IMR-90 (cell line): ENCODE measurements around the gene ZBTB46. TPM values are rescaled to one million over a fixed set of nuclear protein-coding genes. Genes with fewer than 3 reads are reported as not detected.

ENCODE experiments used
- ATAC-seq: fragments of 200-7000 bp; cut with Tn5 transposase; 2 replicates; pipeline ENCODE4 v1.9.1; 2020; ENCODE audit warnings: low read depth, mild to moderate bottlenecking, moderate library complexity
- BruUV-seq: library from RNA; stranded (reverse); fragments of 400-500 nt; replicated peaks from 2 replicates; lab custom pipeline; 2021; lab: Mats Ljungman, UMichigan
- CTCF ChIA-PET: fragments of 300-600 bp; formaldehyde crosslinking; extraction: SDS; loops from one replicate; lab custom pipeline; 2021; ENCODE audit warnings: antibody characterized with exemption; lab: Yijun Ruan, JAX
- POLR2A ChIA-PET: fragments of 300-600 bp; sonication (Branson Sonifier 250); formaldehyde crosslinking; loops from one replicate; lab custom pipeline; 2022; ENCODE audit warnings: antibody characterized with exemption; ENCODE audit not compliant: unreplicated experiment; lab: Charles Lee
- DNase-seq: peaks from one replicate; pipeline ENCODE4 v3.0.0; 2013
- H2AFZ ChIP-seq: replicated peaks from 2 replicates; pipeline ENCODE3; 2013; ENCODE audit warnings: low read length, mild to moderate bottlenecking; ENCODE audit not compliant: poor library complexity
- H2AK5ac ChIP-seq: 2 replicates; pipeline ENCODE4 v1.6.1; 2013; ENCODE audit warnings: low read depth, low read length, inconsistent platforms
- H2AK9ac ChIP-seq: replicated peaks from 2 replicates; pipeline ENCODE3; 2013; ENCODE audit warnings: mild to moderate bottlenecking, low read depth, low read length, moderate library complexity; ENCODE audit not compliant: poor library complexity
- H2BK120ac ChIP-seq: 2 replicates; pipeline ENCODE4 v1.6.1; 2013; ENCODE audit warnings: low read depth, low read length, inconsistent platforms
- H2BK15ac ChIP-seq: 3 replicates; pipeline ENCODE4 v1.6.1; 2013; ENCODE audit warnings: low read depth, low read length, inconsistent platforms
- H2BK20ac ChIP-seq: 2 replicates; pipeline ENCODE4 v1.6.1; 2013; ENCODE audit warnings: low read depth, mild to moderate bottlenecking, inconsistent platforms, low read length, moderate library complexity
- H2BK5ac ChIP-seq: 2 replicates; pipeline ENCODE4 v1.6.1; 2013; ENCODE audit warnings: mild to moderate bottlenecking, low read depth, low read length, inconsistent platforms; ENCODE audit not compliant: poor library complexity, severe bottlenecking
- H3K14ac ChIP-seq: replicated peaks from 2 replicates; pipeline ENCODE4 v1.6.1; 2013; ENCODE audit warnings: low read depth, low read length, inconsistent platforms
- H3K18ac ChIP-seq: 2 replicates; pipeline ENCODE4 v1.6.1; 2013; ENCODE audit warnings: low read depth, low read length, control low read depth
- H3K23ac ChIP-seq: 2 replicates; pipeline ENCODE4 v1.6.1; 2013; ENCODE audit warnings: low read depth, low read length, inconsistent platforms
- H3K27ac ChIP-seq: 2 replicates; pipeline ENCODE4 v1.5.1; 2013; ENCODE audit warnings: mild to moderate bottlenecking, control low read depth, low read length; ENCODE audit not compliant: insufficient read depth
- H3K27me3 ChIP-seq: 2 replicates; pipeline ENCODE4 v1.6.1; 2013; ENCODE audit warnings: low read length; ENCODE audit not compliant: control insufficient read depth, insufficient read depth
- H3K36me3 ChIP-seq: 2 replicates; pipeline ENCODE4 v1.6.1; 2013; ENCODE audit warnings: low read length, mixed read lengths; ENCODE audit not compliant: control insufficient read depth, insufficient read depth
- H3K4ac ChIP-seq: 2 replicates; pipeline ENCODE4 v1.6.1; 2013; ENCODE audit warnings: low read depth, low read length, inconsistent platforms
- H3K4me1 ChIP-seq: 2 replicates; pipeline ENCODE4 v1.6.1; 2013; ENCODE audit warnings: low read length, mixed read lengths; ENCODE audit not compliant: control insufficient read depth, insufficient read depth
- H3K4me2 ChIP-seq: 2 replicates; pipeline ENCODE4 v1.6.1; 2013; ENCODE audit warnings: low read depth, mild to moderate bottlenecking, control low read depth, low read length, moderate library complexity
- H3K4me3 ChIP-seq: 2 replicates; pipeline ENCODE4 v1.5.1; 2013; ENCODE audit warnings: low read depth, mild to moderate bottlenecking, control low read depth, low read length, moderate library complexity; ENCODE audit not compliant: insufficient read depth
- H3K56ac ChIP-seq: 2 replicates; pipeline ENCODE4 v1.6.1; 2013; ENCODE audit warnings: low read length, inconsistent platforms; ENCODE audit not compliant: insufficient read depth; ENCODE audit errors: extremely low read depth
- H3K79me1 ChIP-seq, 2 experiments: 2 replicates each; pipeline ENCODE4 v1.6.1; 2013; ENCODE audit warnings: low read length in 2 of 2, inconsistent platforms in 1 of 2, low read depth in 1 of 2
- H3K9ac ChIP-seq: 2 replicates; pipeline ENCODE4 v1.6.1; 2013; ENCODE audit warnings: low read depth, low read length, control low read depth
- H3K9me1 ChIP-seq: 2 replicates; pipeline ENCODE4 v1.6.1; 2013; ENCODE audit warnings: low read length, inconsistent platforms; ENCODE audit not compliant: insufficient read depth
- H3K9me3 ChIP-seq: 2 replicates; pipeline ENCODE4 v1.6.1; 2013; ENCODE audit warnings: low read length; ENCODE audit not compliant: control insufficient read depth, insufficient read depth
- H4K20me1 ChIP-seq: 2 replicates; pipeline ENCODE4 v1.6.1; 2013; ENCODE audit warnings: low read length, inconsistent platforms; ENCODE audit not compliant: insufficient read depth
- H4K5ac ChIP-seq: 2 replicates; pipeline ENCODE4 v1.6.1; 2013; ENCODE audit warnings: mild to moderate bottlenecking, low read depth, low read length, control low read depth
- H4K8ac ChIP-seq, 2 experiments: 2 replicates each; pipeline ENCODE4 v1.6.1; 2013; ENCODE audit warnings: low read depth in 2 of 2, low read length in 2 of 2, control low read depth in 1 of 2, inconsistent platforms in 1 of 2
- H4K91ac ChIP-seq: 2 replicates; pipeline ENCODE4 v1.6.1; 2013; ENCODE audit warnings: low read depth, low read length, inconsistent platforms; ENCODE audit not compliant: insufficient read depth
- BHLHE40 ChIP-seq: fragments of 150-350 bp; IDR thresholded peaks from 2 replicates; pipeline ENCODE4 v1.6.1; 2016; ENCODE audit warnings: mild to moderate bottlenecking, low read depth, low read length
- CHD1 ChIP-seq: IDR thresholded peaks from 2 replicates; pipeline ENCODE4 v1.6.1; 2012; ENCODE audit warnings: low read depth, low read length, improper control_type of control experiment
- MAZ ChIP-seq: IDR thresholded peaks from 2 replicates; pipeline ENCODE4 v1.6.1; 2012; ENCODE audit warnings: low read depth, mild to moderate bottlenecking, low read length, improper control_type of control experiment, moderate library complexity, borderline replicate concordance
- NFE2L2 ChIP-seq: fragments of 150-350 bp; IDR thresholded peaks from 2 replicates; pipeline ENCODE4 v1.6.1; 2016; ENCODE audit warnings: low read depth, mild to moderate bottlenecking, low read length
- RAD21 ChIP-seq: IDR thresholded peaks from 2 replicates; pipeline ENCODE4 v1.6.1; 2012; ENCODE audit warnings: low read length, improper control_type of control experiment
- RCOR1 ChIP-seq: IDR thresholded peaks from 2 replicates; pipeline ENCODE4 v1.6.1; 2012; ENCODE audit warnings: mild to moderate bottlenecking, low read length, improper control_type of control experiment; ENCODE audit not compliant: insufficient replicate concordance
- RFX5 ChIP-seq: IDR thresholded peaks from 2 replicates; pipeline ENCODE4 v1.8.0; 2012; ENCODE audit warnings: low read depth, mild to moderate bottlenecking, low read length, moderate library complexity
- USF2 ChIP-seq: fragments of 150-350 bp; IDR thresholded peaks from 2 replicates; pipeline ENCODE4 v1.6.1; 2017; ENCODE audit warnings: mild to moderate bottlenecking, antibody characterized with exemption, low read length, low read depth
- WGBS, 2 experiments: methylation state at CpG; one replicate each; pipeline versions ENCODE4 v1.1.5 to v1.1.7; 2013; ENCODE audit warnings: missing lambda C conversion rate in 2 of 2; ENCODE audit not compliant: insufficient read length in 1 of 2; ENCODE audit errors: extremely low coverage in 2 of 2; 5-methylcytosine and 5-hydroxymethylcytosine counted together
- dilution Hi-C: fragments of 300-500 bp; cut with HindIII; formaldehyde crosslinking; loops from one replicate; pipeline ENCODE4 v1.14.3; 2018; ENCODE audit warnings: low sequenced_read_pairs; ENCODE audit not compliant: unreplicated experiment
- in situ Hi-C: fragments of 300-500 bp; cut with MboI; formaldehyde crosslinking; loops from 3 replicates; pipeline ENCODE4 v1.14.3; 2019; ENCODE audit warnings: low sequenced_read_pairs, inconsistent platforms, mixed read lengths
- intact Hi-C: fragments of 100-400 bp; cut with micrococcal nuclease; formaldehyde crosslinking; loops from 2 replicates; pipeline ENCODE4 v1.10.0; 2022
- polyA plus RNA-seq, 3 experiments: library from polyadenylated mRNA; depleted of rRNA; stranded (reverse); fragments of >200 nt; gene quantifications; 2 replicates each; pipeline ENCODE4 v1.2.3, GENCODE V29; 2012; ENCODE audit warnings: low replicate concordance in 1 of 3
- total RNA-seq: library from RNA; depleted of rRNA; stranded (reverse); fragments of >200 nt; gene quantifications from 2 replicates; pipeline ENCODE4 v1.2.3, GENCODE V29; 2012
- TF ChIP-seq, protein P1 (sequence below): fragments of 150-350 bp; IDR thresholded peaks from 2 replicates; pipeline ENCODE4 v1.6.1; 2016; ENCODE audit warnings: low read depth, mild to moderate bottlenecking, low read length, moderate library complexity, borderline replicate concordance

ZBTB46 gene
- total and polyA plus RNA-seq, 2 of the 4 experiments (the other 2 are of a cell fraction) = 4.2 to 14.9 TPM

DNA sequence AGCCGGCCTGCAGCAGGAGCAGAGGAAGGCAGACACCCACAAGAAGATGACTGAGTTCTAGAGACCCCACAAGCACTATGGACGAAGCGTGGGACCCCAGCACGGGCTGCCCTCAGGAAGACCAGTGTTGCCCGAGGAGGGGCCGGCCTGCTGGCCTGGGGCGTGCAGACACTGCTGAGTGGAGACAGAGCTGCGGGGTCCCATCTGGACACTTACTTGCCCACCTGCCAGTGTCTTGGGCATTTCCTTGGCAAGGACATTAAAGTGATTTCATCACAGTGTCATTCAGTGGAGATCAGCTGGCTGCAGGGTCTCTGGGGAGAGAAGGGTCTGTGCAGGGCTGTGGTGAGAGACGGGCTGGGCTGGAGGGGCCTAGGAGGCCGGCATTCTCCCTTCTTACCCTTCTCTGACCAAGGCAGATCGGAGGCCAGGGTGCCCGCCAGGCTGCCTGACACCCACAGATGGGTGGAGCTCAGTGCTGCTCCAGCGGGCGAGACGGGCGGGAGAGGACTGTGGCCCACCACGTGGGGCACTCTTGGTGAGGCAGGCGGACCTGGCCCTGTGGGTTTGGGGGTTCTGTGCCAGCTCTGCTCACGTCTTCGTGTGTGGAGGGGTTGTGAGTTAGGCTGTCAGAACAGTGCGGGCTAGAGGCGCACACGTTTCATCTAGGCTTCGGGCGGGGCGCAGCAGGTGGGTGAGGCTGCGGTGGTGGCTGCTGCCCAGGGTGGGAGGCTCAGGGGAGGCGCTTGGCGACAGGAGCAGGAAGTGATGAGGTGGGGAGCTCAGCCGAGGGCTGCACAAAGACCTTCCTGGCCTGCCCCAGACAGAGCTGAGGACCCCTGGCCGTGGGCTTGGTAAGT is 95.0 kb downstream of the ZBTB46 start, which contains the start of gene LIME1:
LIME1 (plus strand) TSS at position 806 of the 860 bp plus-strand sequence. CDS start 886 bp downstream, outside the sequence.
- peaks cover 5% of the 10 kb centered on the region; the same call in 1 of the 2 replicates for H3K4me1 ChIP-seq
- ChIA-PET CTCF (no interaction called here), POLR2A (no interaction called here)
- H4K8ac ChIP-seq = no peak within 1 kb of the TSS
- intact Hi-C loops = no loop called here
- H2AK9ac ChIP-seq = peak within 1 kb of the TSS; percentile 72
- H3K4ac ChIP-seq = no peak within 1 kb of the TSS
- no peaks in the 10 kb centered on the region for H3K27me3 ChIP-seq
- no peak for ATAC-seq
- no TSS peak for BruUV-seq
- H3K79me1 ChIP-seq = peaks cover 16 to 34% of the 10 kb centered on the region in 2 experiments
- H2BK120ac ChIP-seq = no peak within 1 kb of the TSS
- H4K91ac ChIP-seq = no peak within 1 kb of the TSS
- H2AK5ac ChIP-seq = no peak within 1 kb of the TSS
- TF ChIP-seq USF2 (no peak), RFX5 (no peak), RCOR1 (no peak), NFE2L2 (no peak), CHD1 (no peak), MAZ (no peak), RAD21 (no peak), BHLHE40 (no peak)
- TF ChIP-seq, protein P1, sequence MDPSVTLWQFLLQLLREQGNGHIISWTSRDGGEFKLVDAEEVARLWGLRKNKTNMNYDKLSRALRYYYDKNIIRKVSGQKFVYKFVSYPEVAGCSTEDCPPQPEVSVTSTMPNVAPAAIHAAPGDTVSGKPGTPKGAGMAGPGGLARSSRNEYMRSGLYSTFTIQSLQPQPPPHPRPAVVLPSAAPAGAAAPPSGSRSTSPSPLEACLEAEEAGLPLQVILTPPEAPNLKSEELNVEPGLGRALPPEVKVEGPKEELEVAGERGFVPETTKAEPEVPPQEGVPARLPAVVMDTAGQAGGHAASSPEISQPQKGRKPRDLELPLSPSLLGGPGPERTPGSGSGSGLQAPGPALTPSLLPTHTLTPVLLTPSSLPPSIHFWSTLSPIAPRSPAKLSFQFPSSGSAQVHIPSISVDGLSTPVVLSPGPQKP = no peak
- peaks cover 38% of the 10 kb centered on the region for H4K20me1 ChIP-seq
- H2AFZ ChIP-seq = peak within 1 kb of the TSS; percentile 58
- no peak within 1 kb of the TSS for H3K4me2 ChIP-seq
- peaks cover 31% of the 10 kb centered on the region for H3K36me3 ChIP-seq
- WGBS, 2 experiments = 93% methylated on average over 16 of the region's 31 CpGs; no CpG with 5 or more reads in 1 of the 2 experiments
- in situ Hi-C loops = no loop called here
- no peak within 1 kb of the TSS for H3K27ac ChIP-seq
- no peak within 1 kb of the TSS for H2BK20ac ChIP-seq
- no peak within 1 kb of the TSS for H3K23ac ChIP-seq
- H3K18ac ChIP-seq = no peak within 1 kb of the TSS
- no peak within 1 kb of the TSS for H2BK5ac ChIP-seq
- no peak within 1 kb of the TSS for H2BK15ac ChIP-seq
- no peak within 1 kb of the TSS for H3K9ac ChIP-seq
- peaks cover 15% of the 10 kb centered on the region for H3K9me1 ChIP-seq
- H3K4me3 ChIP-seq = no peak within 1 kb of the TSS
- DNase-seq = no peak
- no peak within 1 kb of the TSS for H3K14ac ChIP-seq
- H3K9me3 ChIP-seq = no peaks in the 10 kb centered on the region
- dilution Hi-C loops = no loop called here
- H4K5ac ChIP-seq = no peak within 1 kb of the TSS
- H3K56ac ChIP-seq = no peak within 1 kb of the TSS
